C4-2B (cell line): ENCODE measurements around the gene IL17C.

Experiments used
- H3K27ac ChIP-seq: fragments of 450-650 bp; 2 replicates; pipeline ENCODE4 v1.5.1; 2017
- ZFX ChIP-seq: fragments of 450-650 bp; IDR thresholded peaks from 2 replicates; pipeline ENCODE4 v1.6.1; 2017
- TF ChIP-seq, protein P1 (sequence below): fragments of 450-650 bp; conservative IDR thresholded peaks from 2 replicates; pipeline ENCODE4 v1.5.1; 2017; ENCODE audit warnings: mild to moderate bottlenecking

Gene IL17C

DNA sequence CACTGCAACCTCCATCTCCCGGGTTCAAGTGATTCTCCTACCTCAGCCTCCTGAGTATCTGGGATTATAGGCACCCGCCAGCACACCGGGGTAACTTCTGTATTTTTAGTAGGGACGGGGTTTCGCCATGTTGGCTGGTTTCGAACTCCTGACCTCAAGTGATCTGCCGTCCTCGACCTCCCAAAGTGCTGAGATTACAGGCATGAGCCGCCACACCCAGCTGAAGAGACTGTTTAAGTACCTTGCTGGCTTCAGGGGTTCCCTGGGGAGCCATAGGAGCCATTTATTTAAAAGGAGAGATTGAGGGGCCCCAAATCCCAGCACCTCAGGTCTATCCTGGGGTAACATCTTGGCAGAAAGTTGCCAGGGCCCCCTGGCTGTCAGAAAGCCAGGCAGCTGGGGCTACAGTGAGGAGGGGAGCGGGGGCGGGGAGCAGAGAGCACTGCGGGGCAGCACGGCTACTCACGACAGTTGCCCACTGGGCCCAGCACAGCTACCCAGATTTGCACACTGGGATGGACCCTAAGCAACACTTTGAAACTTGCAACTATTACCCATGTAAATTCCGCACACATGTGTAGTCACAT, 46.3 kb downstream of the IL17C start:
- TF ChIP-seq, protein P1, sequence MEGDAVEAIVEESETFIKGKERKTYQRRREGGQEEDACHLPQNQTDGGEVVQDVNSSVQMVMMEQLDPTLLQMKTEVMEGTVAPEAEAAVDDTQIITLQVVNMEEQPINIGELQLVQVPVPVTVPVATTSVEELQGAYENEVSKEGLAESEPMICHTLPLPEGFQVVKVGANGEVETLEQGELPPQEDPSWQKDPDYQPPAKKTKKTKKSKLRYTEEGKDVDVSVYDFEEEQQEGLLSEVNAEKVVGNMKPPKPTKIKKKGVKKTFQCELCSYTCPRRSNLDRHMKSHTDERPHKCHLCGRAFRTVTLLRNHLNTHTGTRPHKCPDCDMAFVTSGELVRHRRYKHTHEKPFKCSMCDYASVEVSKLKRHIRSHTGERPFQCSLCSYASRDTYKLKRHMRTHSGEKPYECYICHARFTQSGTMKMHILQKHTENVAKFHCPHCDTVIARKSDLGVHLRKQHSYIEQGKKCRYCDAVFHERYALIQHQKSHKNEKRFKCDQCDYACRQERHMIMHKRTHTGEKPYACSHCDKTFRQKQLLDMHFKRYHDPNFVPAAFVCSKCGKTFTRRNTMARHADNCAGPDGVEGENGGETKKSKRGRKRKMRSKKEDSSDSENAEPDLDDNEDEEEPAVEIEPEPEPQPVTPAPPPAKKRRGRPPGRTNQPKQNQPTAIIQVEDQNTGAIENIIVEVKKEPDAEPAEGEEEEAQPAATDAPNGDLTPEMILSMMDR, result no peak
- TF ChIP-seq ZFX, result no peak
- no peak overlapping the region for H3K27ac ChIP-seq

DNA sequence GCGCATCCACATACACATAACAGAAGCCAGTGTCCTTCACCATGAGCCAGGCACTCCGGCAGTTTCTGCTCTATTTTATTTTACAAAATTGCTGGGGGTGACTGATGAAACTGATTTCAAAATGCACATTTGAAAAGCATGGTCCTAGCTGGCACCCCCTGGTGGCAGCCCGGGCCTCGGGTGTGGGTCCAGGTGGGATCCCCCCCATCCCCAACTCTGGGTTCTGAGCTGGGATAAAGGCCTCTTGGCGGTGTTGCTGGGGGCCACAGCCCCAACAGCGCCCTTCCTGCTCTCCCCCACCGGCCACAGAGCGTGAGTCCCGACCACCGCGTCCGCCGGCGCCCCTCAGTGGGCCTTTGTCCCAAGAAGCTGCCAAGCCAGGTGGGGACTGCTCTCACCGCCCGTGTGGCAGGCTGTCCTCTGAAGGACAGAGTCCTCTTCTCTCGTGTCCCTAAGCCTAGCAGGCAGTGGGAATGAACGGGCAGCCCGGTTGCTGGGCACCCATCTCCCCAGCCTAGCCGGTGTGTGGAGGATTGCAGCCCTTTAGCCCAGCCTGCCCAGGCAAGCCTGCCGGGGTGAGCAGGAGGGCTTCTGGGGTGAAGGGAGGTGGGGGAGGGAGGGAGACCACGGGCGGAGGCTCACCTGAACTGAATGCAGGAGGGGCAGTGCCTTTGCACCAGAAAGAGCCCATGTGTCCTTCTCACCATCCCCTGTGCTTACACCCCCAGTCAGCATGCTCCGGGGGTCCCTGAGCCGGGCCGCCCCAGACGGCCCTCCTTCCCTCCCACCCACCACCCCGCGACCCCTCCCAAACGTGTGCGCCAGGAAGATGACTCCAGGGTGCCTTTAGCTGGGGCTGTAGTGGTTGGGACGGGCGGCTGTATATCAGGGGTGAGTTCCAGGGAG, 47.0 kb downstream of the IL17C start:
- TF ChIP-seq ZFX, result no peak
- TF ChIP-seq, protein P1, result no peak; the same call in 1 of the 2 replicates
- peak overlapping the region; percentile 46; the same call in 1 of the 2 replicates for H3K27ac ChIP-seq

DNA sequence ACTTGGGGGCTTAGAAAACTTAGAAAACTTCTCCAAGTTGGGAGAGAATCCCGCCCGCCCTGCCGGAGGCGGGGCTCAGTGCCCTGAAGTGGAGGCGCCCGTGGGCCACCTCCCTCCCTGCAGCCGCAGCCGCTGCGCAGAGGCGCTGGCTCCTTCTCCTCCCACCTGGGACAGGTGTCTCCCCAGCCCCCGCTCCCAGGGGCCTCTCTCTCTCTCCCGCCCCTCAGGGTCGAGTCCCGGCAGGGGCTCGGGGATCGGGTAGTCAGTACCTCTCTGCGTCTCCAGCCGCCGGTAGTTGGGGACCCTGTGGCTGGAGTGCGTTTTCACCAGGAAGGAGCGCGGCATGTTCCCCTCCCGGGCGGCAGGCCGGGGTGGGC, 47.7 kb downstream of the IL17C start:
- peak overlapping the region; percentile 46 for H3K27ac ChIP-seq
- no peak for TF ChIP-seq ZFX

DNA sequence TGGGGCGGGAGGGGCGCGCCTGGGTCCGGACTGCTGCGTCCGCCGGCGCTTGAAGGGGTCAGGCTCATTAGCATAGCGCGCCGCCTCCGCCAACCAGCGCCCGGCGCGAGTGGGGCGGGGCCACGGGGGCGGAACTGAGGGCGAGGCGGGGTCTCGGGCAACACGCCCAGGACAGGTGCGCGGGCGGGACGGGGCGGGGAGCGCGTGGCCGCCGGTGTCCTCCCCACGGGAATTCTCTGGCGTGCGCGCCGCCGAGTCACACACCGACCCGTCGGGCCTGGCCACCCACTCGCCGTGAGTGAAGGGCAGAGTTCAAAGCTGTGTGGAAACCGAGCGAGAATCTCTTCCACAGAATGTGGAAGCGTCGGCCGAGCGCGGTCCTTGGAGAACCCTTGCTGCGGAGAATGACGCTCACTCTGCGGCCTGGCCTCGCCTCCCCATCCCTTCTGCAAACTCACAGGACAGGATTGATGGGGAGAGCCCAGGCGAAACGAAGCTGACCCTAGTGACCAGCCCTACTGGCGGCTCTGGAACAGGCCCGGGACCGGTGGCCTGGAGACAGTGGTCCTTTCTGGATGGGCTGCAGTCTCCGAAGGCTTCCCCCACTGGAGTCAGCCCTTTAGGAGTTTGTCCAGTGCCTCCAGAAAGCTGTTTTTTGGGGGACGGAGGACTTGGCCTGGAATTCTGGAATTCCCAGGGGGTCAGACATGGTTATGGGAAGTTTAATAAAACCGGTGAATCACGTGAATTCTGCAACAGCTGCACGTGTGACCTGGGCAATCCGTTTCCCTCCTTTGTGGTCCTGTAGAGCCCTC, 48.3 kb downstream of the IL17C start, which contains the start of gene SNAI3:
Gene SNAI3, minus strand, starts transcription at position 69 of the 815 bp plus-strand sequence. CDS start 101 bp downstream, outside the sequence.
- peak within 1 kb of the TSS; percentile 46 for H3K27ac ChIP-seq
- TF ChIP-seq, protein P1, result no peak
- no peak for TF ChIP-seq ZFX

DNA sequence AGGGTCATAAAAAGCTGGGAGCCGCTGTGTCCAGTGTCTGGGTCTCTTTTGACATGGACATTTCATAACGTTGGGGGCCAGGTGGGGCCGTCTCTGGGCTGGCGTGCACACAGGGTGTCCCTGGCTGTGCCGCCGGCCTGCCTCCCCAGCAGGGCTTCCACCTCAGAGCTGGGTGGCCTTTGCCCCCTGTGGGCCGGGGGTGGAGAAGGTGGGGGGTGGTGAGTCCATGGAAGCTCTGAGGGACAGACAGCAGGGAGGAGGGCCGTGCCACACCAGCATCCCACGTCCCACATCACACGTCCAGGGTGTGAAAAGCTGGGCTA, 48.8 kb downstream of the IL17C start:
- TF ChIP-seq, protein P1, result no peak
- no peak for TF ChIP-seq ZFX
- peak overlapping the region; percentile 46 for H3K27ac ChIP-seq

DNA sequence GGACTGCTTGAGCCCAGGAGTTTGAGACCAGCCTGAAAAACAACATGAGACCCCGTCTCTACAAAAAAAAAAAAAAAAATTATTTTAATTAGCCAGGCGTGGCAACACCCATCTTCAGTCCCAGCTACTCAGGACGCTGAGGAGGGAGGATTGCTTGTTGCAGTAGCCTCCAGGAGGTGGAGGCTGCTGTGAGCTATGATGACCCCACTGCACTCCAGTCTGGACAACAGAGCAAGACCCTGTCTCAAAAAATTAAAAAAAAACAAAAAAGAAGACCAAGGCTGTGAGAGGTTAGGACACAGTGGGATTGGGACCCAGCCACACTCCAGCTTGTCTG, 49.3 kb downstream of the IL17C start:
- H3K27ac ChIP-seq, result peak overlapping the region; percentile 46
- TF ChIP-seq, protein P1, result no peak
- TF ChIP-seq ZFX, result no peak

DNA sequence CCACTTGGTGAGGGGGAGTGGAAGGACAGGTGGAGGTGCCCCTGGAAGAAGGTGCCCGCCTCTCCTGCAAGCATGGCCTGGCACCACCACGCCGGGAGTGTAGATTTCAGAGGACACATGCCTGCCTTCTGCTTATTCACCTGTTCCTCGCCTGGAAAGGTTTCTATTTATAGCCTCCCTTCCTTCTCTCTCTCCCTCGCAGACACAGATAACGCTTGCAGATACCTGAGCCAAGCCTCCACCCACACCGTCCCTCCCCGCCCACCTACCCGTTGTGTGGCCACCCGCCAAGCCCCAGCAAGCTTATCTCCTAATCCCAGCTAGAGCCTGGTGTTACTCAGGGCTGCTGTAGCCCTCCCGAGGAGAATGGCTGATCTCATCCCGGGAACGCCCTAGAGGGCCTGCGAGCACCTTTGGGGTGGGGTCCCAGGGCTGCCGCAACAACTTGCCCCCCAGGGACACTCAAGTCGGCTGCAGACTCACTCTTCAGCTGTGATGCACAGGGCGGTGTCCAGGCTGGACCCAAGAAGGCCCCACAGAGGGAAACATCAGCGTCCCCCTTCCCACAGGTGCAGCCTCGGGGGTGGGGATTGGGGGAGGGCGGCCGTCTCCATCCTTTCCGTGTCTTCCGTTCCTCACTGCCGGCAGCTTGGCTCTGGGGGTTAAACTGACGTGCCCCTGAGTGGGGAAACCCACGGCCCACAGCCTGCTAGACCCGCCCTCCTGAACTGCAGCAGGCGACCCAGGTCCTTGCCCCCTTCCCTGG, 49.8 kb downstream of the IL17C start:
- H3K27ac ChIP-seq, result peak overlapping the region; percentile 46
- no peak for TF ChIP-seq ZFX
- TF ChIP-seq, protein P1, result no peak
